Measurements from ENCODE around the gene MESD. TPM values are rescaled to one million over a fixed set of nuclear protein-coding genes. Genes with fewer than 3 reads are reported as not detected.

MESD gene
- total RNA-seq, 6 experiments from 2014 or later, result 10.8 to 16.7 (median 14.6) TPM

- intact Hi-C loops (cut with DNase I), result no loop called here
- no peak overlapping the region for H3K27ac ChIP-seq
- no peaks in the 10 kb centered on the region for H3K27me3 ChIP-seq
- TF ChIP-seq POLR2A (IDR thresholded peaks at IDR 0.05), result no peak
- TF ChIP-seq CTCF (IDR thresholded peaks at IDR 0.05), result no peak
- no peak for DNase-seq
- no peaks in the 10 kb centered on the region for H3K4me1 ChIP-seq
- H3K9me3 ChIP-seq, result no peaks in the 10 kb centered on the region
- no peak overlapping the region for H3K4me3 ChIP-seq
- 91% methylated on average over 3 of the region's 3 CpGs for WGBS (ENCODE audit: insufficient coverage, low coverage, low lambda C conversion rate, missing lambda C conversion rate)
- no peak for ATAC-seq
- peaks cover 0 to 5% (median 0%) of the 10 kb centered on the region in 4 donors for H3K36me3 ChIP-seq
Measured at GRCh38 chr15:80939216-80939615, 50.4 kb downstream of the MESD start.

GRCh38 chr15:80937718-80938117, 51.9 kb downstream of the MESD start:
- Histone ChIP-seq H3K27ac (no peak overlapping the region), H3K4me3 (no peak overlapping the region), H3K4me1 (no peaks in the 10 kb centered on the region), H3K9me3 (no peaks in the 10 kb centered on the region), H3K36me3 (peaks cover 0 to 5% (median 0%) of the 10 kb centered on the region in 4 donors), H3K27me3 (no peaks in the 10 kb centered on the region)
- ATAC-seq (no peak), DNase-seq (no peak)
- TF ChIP-seq CTCF (IDR thresholded peaks at IDR 0.05) (no peak), POLR2A (IDR thresholded peaks at IDR 0.05) (no peak)
- 94% methylated on average over 10 of the region's 12 CpGs for WGBS (ENCODE audit: insufficient coverage, low coverage, low lambda C conversion rate, missing lambda C conversion rate)
- intact Hi-C loops (cut with DNase I), result no loop called here

- TF ChIP-seq CTCF (IDR thresholded peaks at IDR 0.05) (no peak), POLR2A (IDR thresholded peaks at IDR 0.05) (no peak)
- H3K9me3 ChIP-seq, result no peaks in the 10 kb centered on the region
- intact Hi-C loops (cut with DNase I), result no loop called here
- H3K4me3 ChIP-seq, result no peak overlapping the region
- peaks cover 0 to 2% (median 0%) of the 10 kb centered on the region in 4 donors for H3K36me3 ChIP-seq
- DNase-seq (no peak), ATAC-seq (no peak)
- 98% methylated on average over 13 of the region's 16 CpGs for WGBS (ENCODE audit: insufficient coverage, low coverage, low lambda C conversion rate, missing lambda C conversion rate)
- no peaks in the 10 kb centered on the region for H3K27me3 ChIP-seq
- no peaks in the 10 kb centered on the region for H3K4me1 ChIP-seq
- no peak overlapping the region for H3K27ac ChIP-seq
Measured at GRCh38 chr15:80936288-80937078, 53.1 kb downstream of the MESD start.

GRCh38 chr15:80934761-80935221, 54.8 kb downstream of the MESD start:
- intact Hi-C loops (cut with DNase I), result no loop called here
- H3K4me3 ChIP-seq, result no peak overlapping the region
- H3K27me3 ChIP-seq, result no peaks in the 10 kb centered on the region
- no peak for DNase-seq
- no peaks in the 10 kb centered on the region for H3K4me1 ChIP-seq
- WGBS (ENCODE audit: insufficient coverage, low coverage, low lambda C conversion rate, missing lambda C conversion rate), result 56% methylated on average over 1 of the region's 3 CpGs
- H3K27ac ChIP-seq, result no peak overlapping the region
- no peaks in the 10 kb centered on the region for H3K36me3 ChIP-seq
- peak in 3 of 4 donors; percentile 32 to 56 (median 39) for ATAC-seq
- no peaks in the 10 kb centered on the region for H3K9me3 ChIP-seq
- TF ChIP-seq POLR2A (IDR thresholded peaks at IDR 0.05) (no peak), CTCF (IDR thresholded peaks at IDR 0.05) (no peak)

All from right lobe of liver (tissue), 6 donors.